Epithelial cell of esophagus (primary cell): ENCODE measurements around the gene ABL1.

Source experiments
- DNase-seq: peaks from one replicate; pipeline ENCODE4 v3.0.0; 2010; ENCODE audit warnings: low read depth
- H3K4me3 ChIP-seq: 2 replicates; pipeline ENCODE4 v1.5.1; 2011; ENCODE audit warnings: mild to moderate bottlenecking, low read length, control low read depth
- TF ChIP-seq, protein P1 (sequence below): IDR thresholded peaks from 2 replicates; pipeline ENCODE4 v1.5.1; 2011; ENCODE audit warnings: low read depth, mild to moderate bottlenecking, low read length, control low read depth, inconsistent platforms; ENCODE audit not compliant: insufficient read depth; ENCODE audit errors: missing control alignments

Gene ABL1

DNA sequence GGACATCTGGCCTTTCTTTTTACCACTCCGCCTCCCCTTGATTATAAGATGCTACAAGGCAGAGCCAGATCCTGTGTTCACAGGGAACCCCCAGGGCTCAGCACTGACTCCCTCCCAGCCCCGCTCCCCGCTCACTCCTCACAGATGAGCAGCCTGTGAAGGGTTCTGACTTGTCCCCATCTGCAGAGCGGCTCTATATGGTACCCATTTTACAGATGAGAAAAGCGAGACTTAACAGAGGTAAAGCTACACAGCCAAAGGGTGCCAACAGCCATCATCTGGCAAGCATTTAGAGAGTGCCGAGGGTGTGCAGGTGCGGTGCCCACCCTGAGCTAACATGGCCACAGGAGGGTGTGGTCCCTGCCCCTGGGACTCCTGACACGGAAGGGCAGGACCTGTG is 85.2 kb downstream of the ABL1 start:
- no peak overlapping the region for H3K4me3 ChIP-seq
- TF ChIP-seq, protein P1, sequence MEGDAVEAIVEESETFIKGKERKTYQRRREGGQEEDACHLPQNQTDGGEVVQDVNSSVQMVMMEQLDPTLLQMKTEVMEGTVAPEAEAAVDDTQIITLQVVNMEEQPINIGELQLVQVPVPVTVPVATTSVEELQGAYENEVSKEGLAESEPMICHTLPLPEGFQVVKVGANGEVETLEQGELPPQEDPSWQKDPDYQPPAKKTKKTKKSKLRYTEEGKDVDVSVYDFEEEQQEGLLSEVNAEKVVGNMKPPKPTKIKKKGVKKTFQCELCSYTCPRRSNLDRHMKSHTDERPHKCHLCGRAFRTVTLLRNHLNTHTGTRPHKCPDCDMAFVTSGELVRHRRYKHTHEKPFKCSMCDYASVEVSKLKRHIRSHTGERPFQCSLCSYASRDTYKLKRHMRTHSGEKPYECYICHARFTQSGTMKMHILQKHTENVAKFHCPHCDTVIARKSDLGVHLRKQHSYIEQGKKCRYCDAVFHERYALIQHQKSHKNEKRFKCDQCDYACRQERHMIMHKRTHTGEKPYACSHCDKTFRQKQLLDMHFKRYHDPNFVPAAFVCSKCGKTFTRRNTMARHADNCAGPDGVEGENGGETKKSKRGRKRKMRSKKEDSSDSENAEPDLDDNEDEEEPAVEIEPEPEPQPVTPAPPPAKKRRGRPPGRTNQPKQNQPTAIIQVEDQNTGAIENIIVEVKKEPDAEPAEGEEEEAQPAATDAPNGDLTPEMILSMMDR = no peak
- no peak for DNase-seq

DNA sequence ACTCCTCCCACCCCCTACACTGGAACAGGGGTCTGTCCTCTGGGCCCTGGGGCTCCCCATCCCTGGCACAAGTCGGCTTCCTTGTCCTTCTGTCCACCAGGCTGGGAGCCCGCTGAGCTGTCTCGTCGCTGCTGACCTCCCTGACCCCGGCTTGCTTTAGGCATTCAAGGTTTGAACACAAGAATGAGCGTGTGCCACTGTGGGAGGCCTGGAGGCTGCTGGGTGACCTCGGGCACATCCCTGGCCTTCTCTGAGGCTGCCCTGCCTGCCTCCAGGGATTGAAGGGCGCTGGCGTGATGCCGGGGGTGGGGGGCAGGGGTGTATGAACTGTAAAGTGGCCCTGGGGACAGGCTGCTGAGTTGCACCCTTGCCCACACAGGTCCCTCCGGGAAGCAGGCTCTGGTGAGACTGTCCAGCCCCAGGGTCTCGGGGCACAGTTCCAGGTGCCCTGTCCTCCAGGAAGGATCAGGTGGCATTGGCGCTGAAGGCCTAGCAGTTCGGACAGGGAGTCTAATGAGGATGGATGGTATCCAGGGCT is 85.8 kb downstream of the ABL1 start:
- DNase-seq = no peak
- TF ChIP-seq, protein P1 = no peak
- H3K4me3 ChIP-seq = no peak overlapping the region

DNA sequence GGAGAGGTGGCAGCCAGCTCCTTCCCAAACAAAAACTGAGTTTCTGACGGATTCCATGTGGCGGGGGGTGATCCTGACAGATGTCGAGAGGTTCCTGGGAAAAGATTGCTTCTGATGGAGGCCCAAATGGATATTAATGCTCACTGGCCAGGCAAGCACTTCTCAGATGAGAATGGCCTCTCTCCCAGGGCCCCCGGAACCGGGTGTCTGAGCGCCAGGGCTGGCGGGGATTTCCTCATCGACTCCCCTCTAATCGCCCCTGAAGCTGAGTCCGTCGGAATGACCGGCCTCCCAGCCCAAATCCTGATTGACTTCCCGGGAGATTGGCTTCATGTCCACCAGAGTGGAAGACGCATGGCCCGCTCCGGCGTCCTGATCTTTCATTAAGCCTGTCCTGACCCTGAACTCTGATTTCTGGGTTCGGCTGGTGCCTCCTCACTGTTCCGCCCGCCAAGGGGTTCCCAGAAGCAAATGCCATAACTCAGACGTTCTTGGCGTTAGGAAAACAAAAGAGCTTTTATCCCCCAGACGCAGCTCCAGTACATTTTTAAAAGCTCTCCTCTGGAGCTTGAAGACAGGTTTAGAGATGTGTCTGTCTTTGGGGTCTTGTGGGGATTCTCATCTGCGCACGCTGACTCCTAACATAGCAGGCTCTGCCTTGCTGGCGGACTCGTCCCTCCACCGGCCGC is 86.4 kb downstream of the ABL1 start:
- TF ChIP-seq, protein P1 = no peak
- DNase-seq = no peak
- H3K4me3 ChIP-seq = no peak overlapping the region

DNA sequence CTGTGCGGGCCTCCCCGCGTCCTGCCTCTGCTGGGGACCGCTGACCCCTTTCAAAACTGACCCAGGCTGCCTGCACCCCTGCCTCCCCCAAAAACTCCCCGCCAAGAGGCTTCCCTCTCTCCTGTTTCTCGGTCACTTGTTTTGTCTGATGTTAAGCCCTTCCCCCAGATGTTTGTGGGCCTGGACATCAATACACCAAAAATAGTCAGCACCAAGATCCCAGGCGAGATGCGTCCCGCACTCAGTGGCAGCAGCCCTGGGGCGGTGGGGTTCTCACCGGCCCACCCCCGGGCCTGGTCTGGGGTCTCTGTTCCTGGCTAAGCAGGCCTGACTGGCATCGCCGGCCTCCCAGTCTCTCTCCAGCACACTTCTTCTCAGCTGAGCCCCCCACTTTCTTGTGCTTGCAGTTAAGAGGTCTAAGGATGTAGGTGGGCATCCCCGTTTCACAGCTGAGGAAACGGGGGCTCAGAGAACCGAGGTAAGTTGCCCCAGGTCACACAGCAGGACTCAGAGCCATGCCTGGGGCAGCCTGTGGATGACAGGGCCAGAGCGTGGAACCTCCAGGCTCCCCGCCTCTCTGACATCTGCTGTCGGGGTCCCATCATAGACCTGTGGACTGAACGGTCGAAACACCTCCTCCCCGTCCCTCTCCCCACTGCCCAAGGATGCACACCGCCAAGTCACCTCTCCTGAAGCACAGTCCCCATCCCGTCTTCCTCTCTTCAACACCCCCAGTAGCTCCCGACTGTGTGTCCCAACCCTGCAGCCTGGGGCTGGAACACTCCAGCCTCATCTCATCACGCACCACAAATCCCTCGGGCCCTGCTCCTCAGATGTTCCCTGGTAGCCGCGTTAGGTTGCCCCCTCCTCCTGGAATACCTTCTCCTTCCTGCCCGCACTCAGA is 87.2 kb downstream of the ABL1 start:
- no peak overlapping the region for H3K4me3 ChIP-seq
- TF ChIP-seq, protein P1 = no peak

DNA sequence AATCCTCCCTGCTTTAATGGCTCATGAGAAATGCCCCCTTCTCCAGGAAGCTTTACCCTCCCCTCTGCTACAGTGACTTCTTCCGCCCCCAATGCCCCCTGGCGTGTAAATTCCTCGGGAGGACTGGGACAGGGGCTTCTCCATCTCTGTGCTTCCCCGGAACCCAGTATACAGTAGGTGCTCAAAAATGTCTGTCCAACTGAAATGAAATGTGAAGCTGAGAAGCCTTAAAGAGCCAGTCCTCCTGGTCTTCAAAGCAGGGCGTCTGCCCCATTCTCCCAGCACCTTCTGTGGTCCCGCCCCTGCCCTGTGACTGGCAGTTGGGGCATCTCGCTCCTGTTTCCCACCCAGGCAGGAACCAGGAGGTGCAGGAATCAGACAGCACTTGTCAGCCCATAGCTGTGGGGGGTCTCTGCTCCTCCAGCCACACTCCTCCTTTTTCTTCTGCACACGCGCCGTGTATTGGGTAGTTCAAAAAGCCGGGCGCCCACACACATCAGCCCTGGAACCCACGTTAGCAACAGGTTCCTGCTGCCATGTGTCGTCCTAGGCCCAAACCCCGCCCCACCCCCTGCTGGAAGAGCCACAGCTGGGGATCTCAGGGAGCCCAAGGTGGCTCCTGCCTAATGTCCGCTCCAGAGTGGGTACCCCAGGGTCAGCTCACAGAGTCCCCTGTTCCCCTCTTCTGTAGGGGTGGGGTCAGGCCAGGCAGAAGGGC is 88.0 kb downstream of the ABL1 start:
- DNase-seq = no peak
- no peak overlapping the region for H3K4me3 ChIP-seq
- TF ChIP-seq, protein P1 = no peak

More for the DNA sequence above, 87.2 kb downstream of the ABL1 start:
- no peak for DNase-seq

DNA sequence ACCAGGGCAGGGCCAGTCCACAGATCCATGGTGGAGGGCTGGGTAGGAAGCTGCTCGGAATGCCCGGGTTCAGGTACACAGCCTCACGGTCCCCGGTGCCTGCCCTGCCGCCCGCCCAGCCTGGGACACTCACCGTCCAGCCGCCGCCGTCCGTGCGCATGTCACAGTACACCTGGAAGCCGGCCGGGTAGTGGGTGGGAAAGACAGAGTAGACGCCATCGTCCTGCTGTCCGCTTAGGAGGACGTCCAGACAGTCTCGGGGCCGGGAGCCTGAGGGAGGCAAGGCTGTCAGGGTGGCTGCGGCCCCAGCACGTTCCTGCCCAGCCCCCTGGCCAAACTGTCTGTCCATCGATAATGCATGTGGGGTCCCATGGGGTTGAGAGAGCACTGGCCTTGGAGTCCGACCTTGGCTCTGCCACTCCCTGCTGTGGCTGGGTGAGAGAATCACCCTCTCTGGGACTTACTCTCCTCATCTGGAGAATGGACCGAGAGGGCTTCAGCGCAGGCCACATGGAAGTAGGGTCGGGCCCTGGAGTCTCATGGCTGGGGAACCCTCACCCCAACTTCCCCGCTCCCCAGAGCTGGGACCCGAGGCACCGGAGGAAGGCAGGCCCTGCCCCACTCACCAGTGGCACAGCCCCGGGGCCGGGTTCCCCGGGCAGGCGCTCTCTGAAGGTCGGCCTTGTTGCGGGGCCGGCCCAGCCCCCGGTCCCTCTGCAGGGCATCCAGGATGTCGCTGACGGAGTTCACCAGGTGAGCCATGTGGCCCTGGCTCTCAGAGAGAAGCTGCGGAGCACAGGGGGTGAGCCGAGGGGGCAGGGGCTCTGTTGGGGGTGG is 88.8 kb downstream of the ABL1 start:
- no peak overlapping the region for H3K4me3 ChIP-seq
- no peak for DNase-seq
- TF ChIP-seq, protein P1 = no peak
